H1 (cell line): ENCODE data around the gene ATP6V0A1. TPM values are rescaled to one million over a fixed set of nuclear protein-coding genes. Genes with fewer than 3 reads are reported as not detected.

ENCODE experiments used
- BRCA1 ChIP-seq: IDR thresholded peaks from 2 replicates; pipeline ENCODE4 v1.6.1; 2012; ENCODE audit warnings: low read depth, low read length, improper control_type of control experiment
- HDAC2 ChIP-seq, 2 experiments: fragments of 300-600 bp in 1 of 2; sonication (generic) in 1 of 2; IDR thresholded peaks; 2 replicates each; pipeline ENCODE4 v1.6.1; 2011 to 2012; ENCODE audit warnings: low read depth in 2 of 2, low read length in 2 of 2, mild to moderate bottlenecking in 2 of 2, moderate library complexity in 2 of 2, borderline replicate concordance in 1 of 2, inconsistent platforms in 1 of 2
- HDAC6 ChIP-seq: IDR thresholded peaks from one replicate; pipeline ENCODE4 v1.7.1; 2012; ENCODE audit warnings: low read depth, mild to moderate bottlenecking, inconsistent platforms, low read length, moderate library complexity
- PHF8 ChIP-seq: fragments of 200-600 bp; sonication (generic); conservative IDR thresholded peaks from 2 replicates; pipeline ENCODE4 v1.7.1; 2012; ENCODE audit warnings: low read depth, mild to moderate bottlenecking, inconsistent platforms, low read length, moderate library complexity
- POU5F1 ChIP-seq: IDR thresholded peaks from 2 replicates; pipeline ENCODE4 v1.6.1; 2011; ENCODE audit warnings: low read depth, mild to moderate bottlenecking, low read length, moderate library complexity
- RNF2 ChIP-seq: fragments of 200-900, 300-1000 bp; sonication (generic); IDR thresholded peaks from 2 replicates; pipeline ENCODE4 v1.7.1; 2016; ENCODE audit warnings: borderline replicate concordance, low read depth, mild to moderate bottlenecking, antibody characterized with exemption, low read length; ENCODE audit not compliant: poor library complexity, severe bottlenecking; ENCODE audit errors: missing control alignments
- SAP30 ChIP-seq: fragments of 300-600 bp; sonication (generic); IDR thresholded peaks from 2 replicates; pipeline ENCODE4 v1.7.1; 2012; ENCODE audit warnings: low read length, moderate library complexity, mild to moderate bottlenecking, inconsistent platforms; ENCODE audit not compliant: insufficient read depth, insufficient replicate concordance
- SRF ChIP-seq: IDR thresholded peaks from 2 replicates; pipeline ENCODE4 v1.6.1; 2011; ENCODE audit warnings: mild to moderate bottlenecking, low read depth, low read length, moderate library complexity
- TEAD4 ChIP-seq: IDR thresholded peaks from 2 replicates; pipeline ENCODE4 v1.6.1; 2012; ENCODE audit warnings: low read depth, low read length, inconsistent platforms, mixed read lengths
- polyA plus RNA-seq, 7 experiments: library from polyadenylated mRNA; depleted of rRNA in 3 of 7; stranded (reverse) in 5 of 7; unstranded in 2 of 7; fragments of >200 nt in 5 of 7; fragments of 200-250 nt in 2 of 7; gene quantifications; 1 replicate in 5 of 7; 2 replicates in 1 of 7; 4 replicates in 1 of 7; pipeline versions ENCODE4 v1.2.1 to v1.2.3, GENCODE V29; 2011 to 2013; ENCODE audit warnings: missing spikeins in 2 of 7, mixed read lengths in 2 of 7
- total RNA-seq: library from RNA; stranded (reverse); fragmentation: NEBNext Ultra II Directional; extraction: Animal tissue kit (Norgen Biotek cat#: 25700); gene quantifications from 2 replicates; pipeline ENCODE4 v1.2.1, GENCODE V29; 2021

Gene ATP6V0A1
- total and polyA plus RNA-seq, 2 of the 8 experiments (the other 6 are each of a cell fraction or from before 2014, with no cell fraction given) = 55.3 to 63.4 TPM

GRCh38 chr17:42512246-42512645, 53.6 kb downstream of the ATP6V0A1 start (continued):
- TF ChIP-seq POU5F1 (no peak), SAP30 (no peak), HDAC2 (IDR thresholded peaks at IDR 0.05; ENCODE audit: borderline replicate concordance in 1 of 2, low read depth in 2 of 2, low read length in 2 of 2) (no peak), RNF2 (no peak), SRF (no peak), PHF8 (no peak), BRCA1 (no peak), HDAC6 (no peak), TEAD4 (no peak)
- TF ChIP-seq, all 59 proteins: peak for 0
